Measurements from ENCODE around the gene GDF3.

GRCh38 chr12:7642287-7642686 lies 53.3 kb downstream of the GDF3 start:
- TF ChIP-seq CTCF (conservative IDR thresholded peaks at IDR 0.05) = no peak
- no peak for TF ChIP-seq EZH2 (IDR thresholded peaks at IDR 0.05; ENCODE audit: low read depth)

Data from PC-9 (cell line).